OCI-M2 (cell line): ENCODE results near the gene ZRANB1.

ENCODE experiments used
- DNase-seq: peaks from one replicate; lab custom pipeline; 2025; ENCODE audit not compliant: unreplicated experiment; lab: John Stamatoyannopoulos, UW

Gene ZRANB1

DNA sequence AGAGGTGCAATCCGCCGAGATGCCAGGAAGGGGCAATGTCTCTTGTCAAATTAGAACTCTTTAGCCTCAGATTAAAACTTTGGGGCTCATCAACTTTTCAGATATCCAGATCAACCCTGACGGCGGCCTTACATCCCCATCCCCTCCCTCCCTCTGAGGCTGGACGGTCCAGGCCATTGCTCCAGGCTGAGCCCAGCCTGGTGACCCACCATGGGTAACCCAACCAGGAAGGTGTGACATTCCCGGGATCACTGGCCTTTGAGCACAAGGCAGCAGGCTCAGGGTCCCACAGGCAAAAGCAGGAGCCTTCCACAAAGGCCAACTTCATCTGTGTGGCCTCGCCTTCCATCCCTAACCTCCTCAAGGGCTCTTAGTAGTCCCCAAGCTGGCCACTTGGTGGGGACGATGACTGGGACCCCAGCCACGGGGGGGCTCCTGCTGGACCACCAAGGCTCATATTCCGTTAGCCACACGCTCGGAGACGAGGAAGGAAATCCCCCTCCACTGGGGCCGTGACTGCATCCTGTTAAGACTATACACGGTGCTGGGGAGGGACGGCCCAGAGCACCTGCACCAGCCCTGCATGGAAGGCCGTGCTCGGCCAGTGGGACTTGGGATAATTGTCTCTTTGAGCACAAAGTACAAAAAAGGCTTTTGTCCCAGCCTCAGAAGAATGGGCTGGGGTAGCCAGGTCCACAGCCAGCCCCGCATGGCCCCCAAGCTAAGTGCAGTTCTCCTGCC, 62.8 kb downstream of the ZRANB1 start:
- DNase-seq, result no peak

DNA sequence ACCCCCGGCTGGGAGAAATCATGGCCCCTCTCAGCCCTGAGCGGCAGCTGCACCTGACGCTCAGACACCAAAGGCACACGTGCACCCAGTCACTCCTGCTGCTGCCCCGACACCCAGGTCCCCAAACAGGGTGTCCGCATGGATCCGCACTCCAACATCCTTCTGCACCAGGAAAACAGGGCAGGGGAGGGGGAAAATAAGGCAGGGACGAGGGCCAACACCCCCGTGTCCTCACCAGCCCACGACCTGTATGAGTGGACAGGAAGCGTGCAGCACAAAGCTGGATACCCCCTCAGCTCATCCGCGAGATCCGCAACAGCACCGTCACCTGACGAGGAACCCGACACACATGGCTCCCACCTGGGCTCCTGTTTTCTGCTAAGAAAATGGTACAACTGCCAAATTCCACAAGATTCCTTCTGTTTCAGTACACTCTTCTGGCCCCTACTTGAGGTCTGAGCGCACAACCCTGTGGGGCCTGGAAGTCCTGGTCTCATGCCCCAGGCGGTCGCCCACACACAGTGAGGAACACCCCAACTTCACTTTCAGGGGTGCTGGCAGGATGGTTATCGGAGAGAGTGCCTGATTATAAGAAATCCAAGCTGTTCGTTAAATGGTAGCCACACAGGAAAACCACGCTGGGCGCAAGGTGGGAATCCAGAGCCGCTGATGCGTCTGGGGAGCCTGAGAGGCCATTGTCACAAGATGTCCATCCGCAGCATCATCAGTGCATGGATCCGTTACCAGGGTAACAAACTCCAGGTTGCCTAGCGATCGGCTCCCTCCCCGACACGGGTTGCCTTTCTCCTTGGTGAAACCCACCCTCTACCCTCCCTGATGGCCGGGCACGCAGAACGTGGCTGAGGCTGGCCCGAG, 63.6 kb downstream of the ZRANB1 start:
- no peak for DNase-seq

- no peak for DNase-seq
Observed at GRCh38 chr10:125006188-125006680, 64.3 kb downstream of the ZRANB1 start.

DNA sequence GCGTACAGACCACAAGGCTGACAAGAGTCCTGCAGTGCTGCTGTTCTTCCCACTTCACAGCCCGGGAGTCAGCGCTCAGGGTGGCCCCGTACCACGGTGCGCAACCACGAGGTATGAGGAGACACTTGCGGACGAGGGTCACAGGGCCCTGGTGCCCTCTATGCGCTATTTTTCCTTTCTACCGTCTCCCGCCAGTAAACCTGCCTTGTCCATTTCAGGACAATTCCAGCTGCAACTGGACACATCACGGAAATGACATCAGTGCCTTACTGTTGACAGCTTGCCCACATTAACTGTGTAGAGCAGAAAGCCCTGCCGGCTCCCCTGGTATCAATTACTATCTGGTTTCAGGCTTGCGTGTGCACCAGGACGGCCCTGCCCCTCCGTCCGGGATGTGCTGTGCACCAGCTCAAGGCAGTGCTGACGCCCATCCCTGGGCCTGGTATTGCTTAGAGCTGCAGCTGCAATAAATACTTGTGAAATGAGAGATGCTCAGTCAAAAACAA, 65.1 kb downstream of the ZRANB1 start:
- no peak for DNase-seq

GRCh38 chr10:125007436-125007835, 65.5 kb downstream of the ZRANB1 start:
- DNase-seq, result no peak

DNA sequence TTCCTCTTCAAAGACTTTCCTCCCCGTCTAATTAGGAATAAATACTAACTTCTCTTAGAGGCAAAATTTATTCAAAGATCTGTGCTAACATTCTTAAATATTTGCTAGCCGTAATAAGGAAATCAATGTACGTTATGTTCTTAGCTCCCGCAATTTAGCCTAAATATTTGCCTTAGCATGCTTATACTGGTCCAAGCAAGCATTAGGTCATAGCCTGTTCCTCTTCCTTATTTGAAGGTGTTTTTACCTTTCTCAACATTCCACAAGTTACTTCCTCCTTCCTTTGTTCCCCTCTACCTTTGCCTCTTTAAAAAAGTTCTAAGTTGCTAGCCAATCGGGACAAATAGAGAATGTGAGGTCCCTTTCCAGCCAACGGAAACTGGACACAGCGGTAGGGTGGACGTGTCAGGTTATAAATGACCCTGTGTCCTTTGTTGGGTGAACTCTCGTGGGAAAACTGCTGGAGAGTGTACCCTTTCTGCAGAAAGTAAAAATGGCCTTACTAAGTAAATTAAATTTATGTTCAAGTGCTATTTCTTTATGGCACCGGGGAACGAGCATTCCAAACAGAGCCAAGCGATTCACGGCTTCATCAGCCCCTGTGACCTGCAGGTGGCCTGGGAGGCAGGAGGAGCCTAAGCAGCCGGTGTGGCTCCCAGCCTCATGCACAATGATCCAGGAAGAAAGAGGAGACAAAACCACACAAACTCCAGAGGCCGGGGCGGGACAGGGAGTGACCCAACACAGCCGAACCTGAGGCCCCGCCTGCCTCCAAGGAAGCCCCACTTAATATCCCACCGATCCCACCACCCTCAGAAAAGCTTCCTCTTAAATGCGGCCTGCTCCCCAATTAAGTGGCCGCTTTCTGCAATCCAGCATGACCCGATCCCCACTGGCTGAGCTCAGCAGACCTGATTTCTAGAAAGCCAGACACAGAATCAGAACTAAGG, 67.0 kb downstream of the ZRANB1 start:
- no peak for DNase-seq

GRCh38 chr10:125009661-125010161, 67.8 kb downstream of the ZRANB1 start:
- no peak for DNase-seq

DNA sequence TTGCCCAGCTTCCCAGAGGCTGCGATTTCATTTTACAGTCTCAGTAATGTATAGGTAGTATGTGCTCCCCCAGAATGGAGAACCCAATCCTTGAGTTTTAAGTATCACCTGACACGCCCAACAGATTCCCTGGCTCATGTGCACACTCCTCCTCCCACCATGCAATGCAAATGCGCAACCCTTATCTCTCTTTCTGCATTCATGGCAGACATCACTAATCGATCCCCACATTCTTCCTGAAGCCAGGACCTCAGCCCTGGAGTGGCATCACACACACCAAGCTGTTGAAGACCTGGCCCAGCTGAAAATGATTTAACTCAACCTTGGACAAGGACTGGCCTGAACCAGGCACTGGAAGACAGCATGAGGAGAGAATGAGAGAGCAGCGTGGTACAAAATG, 68.4 kb downstream of the ZRANB1 start:
- no peak for DNase-seq

- DNase-seq, result no peak
Observed at GRCh38 chr10:125011171-125011925, 69.4 kb downstream of the ZRANB1 start.

GRCh38 chr10:125011926-125012705, 70.2 kb downstream of the ZRANB1 start:
- DNase-seq, result no peak

DNA sequence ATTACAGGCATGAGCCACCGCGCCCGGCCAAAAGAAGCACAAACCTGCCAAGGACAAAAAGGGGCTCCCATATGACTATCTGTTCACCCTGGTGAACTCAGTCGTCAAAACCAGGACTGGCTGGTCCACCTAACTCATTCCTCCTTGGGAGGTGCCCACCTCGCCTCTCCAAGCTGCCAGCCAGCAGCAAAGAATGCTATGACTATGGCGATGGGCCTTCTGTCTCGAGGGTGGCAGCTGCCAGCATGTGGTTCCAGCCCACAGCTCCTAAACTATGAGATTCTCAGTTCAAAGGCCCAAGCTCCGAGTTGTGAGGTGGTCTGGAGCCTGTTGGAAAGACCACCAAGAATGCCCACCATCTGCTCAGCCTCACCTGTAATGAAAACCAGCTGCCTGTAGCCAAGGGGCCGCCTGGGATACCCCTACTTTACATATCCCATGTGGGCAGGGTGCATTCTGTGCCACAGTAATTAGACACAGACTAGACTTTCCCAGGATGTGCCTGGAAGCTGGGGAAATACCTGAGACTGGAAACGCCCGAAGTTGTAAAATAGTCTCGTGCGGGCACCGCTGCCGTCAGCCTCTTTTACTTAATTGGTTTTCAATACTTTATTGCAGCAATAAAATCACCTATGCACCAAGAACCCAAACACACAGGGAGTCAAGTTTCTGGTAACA, 71.1 kb downstream of the ZRANB1 start:
- DNase-seq, result no peak

DNA sequence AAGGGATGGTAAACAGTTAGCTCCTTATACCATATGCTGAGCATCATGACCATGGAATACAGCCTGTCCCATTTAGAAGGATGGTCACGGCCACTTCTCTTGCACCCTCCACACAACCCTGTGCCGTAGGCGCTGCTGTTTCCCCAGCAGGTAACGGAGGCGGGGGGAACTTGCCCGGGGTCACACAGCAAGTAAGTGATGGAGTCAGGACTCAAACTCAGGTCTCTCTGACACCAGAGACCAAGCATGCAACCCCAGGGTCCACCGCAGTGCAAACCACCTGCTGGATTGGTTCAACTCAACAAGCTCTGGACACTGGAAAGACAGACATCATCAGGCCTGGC, 71.6 kb downstream of the ZRANB1 start:
- no peak for DNase-seq

DNA sequence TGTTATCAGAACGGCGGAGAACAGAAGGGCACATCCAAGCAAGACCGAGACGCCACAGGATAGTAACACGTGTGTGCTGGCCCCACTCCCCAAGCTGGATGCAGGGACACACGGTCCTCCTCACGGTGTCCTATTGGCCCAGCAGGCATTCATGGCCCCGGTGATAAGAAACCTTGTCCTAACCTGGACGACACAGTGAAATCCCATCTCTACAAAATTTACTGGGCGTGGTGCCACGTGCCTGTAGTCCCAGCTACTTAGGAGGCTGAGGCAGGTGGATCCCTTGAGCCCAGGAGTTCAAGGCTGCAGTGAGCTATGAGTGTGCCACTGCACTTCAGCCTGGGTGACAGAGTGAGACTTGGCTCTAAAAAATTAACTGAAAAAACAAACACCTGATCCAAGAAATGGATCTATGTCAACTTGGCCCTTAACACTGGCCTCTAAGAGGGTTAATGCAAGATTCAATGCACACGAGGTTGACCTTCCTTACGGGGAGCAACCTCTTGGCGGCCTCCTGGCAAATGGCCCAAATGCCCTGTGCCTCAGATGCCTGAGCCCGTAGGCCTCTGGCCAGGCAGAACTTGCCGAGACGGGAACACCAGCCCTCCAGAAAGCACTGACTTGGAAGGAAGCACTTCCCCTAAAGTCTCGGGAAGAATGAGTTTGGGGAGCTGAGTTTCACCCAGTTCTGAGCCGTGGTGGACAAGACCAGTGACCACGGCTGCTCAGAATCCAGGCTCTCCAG, 72.3 kb downstream of the ZRANB1 start:
- no peak for DNase-seq

DNA sequence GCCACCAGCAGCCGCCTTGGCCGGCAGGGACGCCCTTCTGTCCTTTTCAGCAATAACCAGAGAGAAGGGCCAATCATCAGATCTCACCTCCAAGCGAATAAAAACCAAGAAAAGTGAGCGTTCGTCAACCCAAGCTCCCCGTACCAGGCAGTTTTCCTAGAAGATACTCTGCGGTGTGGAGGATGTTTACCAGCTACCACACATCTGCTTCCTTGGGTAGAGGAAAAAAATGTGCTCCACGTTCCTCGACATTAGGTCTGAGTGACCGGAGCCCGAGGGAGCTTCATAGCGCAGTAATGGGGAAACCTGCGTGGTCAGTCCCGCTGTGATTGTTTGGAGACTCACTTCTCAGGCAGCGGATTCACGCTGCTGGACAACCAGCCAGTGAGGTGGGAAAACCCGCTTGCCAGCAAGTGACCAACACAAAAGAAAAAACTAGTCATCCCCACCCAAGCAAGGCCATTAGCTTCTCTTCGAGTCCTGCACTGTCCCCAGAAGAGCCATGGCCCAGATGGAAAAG, 73.0 kb downstream of the ZRANB1 start:
- DNase-seq, result no peak

DNA sequence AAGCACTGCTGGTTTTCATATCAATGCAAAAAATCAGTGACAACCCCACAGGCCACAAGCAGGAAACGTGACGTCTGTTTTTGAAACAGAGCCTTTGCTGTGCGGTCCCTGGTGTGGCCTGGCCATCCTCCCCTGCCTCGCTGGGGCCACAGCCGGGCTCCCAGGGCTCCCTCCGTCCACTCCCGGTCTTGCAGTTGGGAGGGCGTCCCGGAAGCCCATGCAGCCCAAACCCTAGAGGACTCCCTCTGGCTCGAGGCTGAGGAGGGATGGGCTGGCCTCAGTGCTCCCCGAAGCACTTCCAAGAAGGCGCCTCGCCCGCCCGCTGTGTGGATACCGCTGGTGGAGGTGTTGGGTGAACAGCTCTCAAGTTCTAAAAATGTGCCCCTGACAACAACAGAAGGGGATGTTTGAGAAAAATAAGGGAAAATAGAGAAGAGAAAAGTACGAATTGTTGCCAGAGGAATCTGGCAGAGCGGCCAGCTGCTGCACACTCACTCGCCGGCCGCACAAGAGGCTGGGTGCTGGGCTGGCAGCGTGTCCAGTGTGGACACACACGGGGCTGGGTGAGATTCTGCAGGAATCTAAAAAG, 73.5 kb downstream of the ZRANB1 start:
- no peak for DNase-seq

GRCh38 chr10:125016123-125016522, 74.2 kb downstream of the ZRANB1 start:
- no peak for DNase-seq

DNA sequence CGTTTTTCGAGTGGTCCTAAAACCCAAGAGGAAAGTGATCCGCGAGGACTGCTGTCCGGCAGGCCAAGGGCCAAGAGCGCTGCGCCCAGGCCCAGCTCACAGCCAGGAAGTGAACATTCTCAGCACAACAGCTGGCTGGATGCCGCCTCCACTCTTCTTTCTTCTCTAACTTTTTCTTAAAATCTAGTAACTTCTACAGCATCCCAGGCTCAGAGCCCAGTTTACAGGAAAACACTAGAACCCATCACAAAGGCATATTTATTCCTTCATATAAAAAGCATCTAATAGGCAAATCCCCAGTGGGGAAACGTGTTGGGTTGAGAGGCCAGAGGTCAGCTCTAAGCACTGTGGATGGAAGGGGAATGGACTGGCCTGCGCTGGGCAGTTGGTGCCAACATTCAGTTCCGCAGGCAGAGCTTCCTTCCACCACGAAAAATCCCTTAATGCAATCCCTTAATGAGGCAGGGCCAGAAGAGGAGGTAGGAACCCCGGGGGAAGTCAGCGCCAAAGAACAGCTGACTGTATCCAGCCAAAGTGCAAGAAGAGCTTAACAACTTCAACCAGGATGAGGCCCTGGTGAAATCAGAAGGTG, 74.8 kb downstream of the ZRANB1 start:
- DNase-seq, result no peak
